ENCODE data around the gene PDS5B. TPM values are rescaled to one million over a fixed set of nuclear protein-coding genes. Genes with fewer than 3 reads are reported as not detected.
A peak's percentile ranks its signal among the peaks of the same experiment; 100 is the strongest.

Gene PDS5B
- total RNA-seq, 1 donor from 2014 or later: 55.9 TPM

GRCh38 chr13:32663660-32664059 lies 77.4 kb downstream of the PDS5B start:
- Histone ChIP-seq H4K20me1 (ENCODE audit: low read depth) (no peaks in the 10 kb centered on the region), H3K27ac (no peak overlapping the region), H3F3A (ENCODE audit: low read depth) (peaks cover under 1% of the 10 kb centered on the region), H3K36me3 (peaks cover 4% of the 10 kb centered on the region), H3K9me3 (ENCODE audit: low read depth) (no peaks in the 10 kb centered on the region), H3K4me3 (no peak overlapping the region), H3K4me1 (no peaks in the 10 kb centered on the region), H3K9ac (no peak overlapping the region), H3K4me2 (no peak overlapping the region), H3K27me3 (no peaks in the 10 kb centered on the region), H3K79me2 (ENCODE audit: low read depth) (peaks cover 4% of the 10 kb centered on the region), H2AFZ (replicated peaks) (no peak overlapping the region)
- no peaks in the 10 kb centered on the region for H3K4me1 Mint-ChIP-seq
- no peak for DNase-seq (ENCODE audit: low spot score)
- H3K36me3 Mint-ChIP-seq: peaks cover 15% of the 10 kb centered on the region
- no peak overlapping the region for H3K4me3 Mint-ChIP-seq
- no peak overlapping the region for H3K27ac Mint-ChIP-seq
- TF ChIP-seq EZH2 (IDR thresholded peaks at IDR 0.05) (no peak), EZH2phosphoT487 (IDR thresholded peaks at IDR 0.05) (no peak), CTCF (IDR thresholded peaks at IDR 0.05) (no peak)
- H3K27me3 Mint-ChIP-seq (ENCODE audit: insufficient read depth, low read depth): no peaks in the 10 kb centered on the region
- H3K9me3 Mint-ChIP-seq: no peaks in the 10 kb centered on the region

DNA sequence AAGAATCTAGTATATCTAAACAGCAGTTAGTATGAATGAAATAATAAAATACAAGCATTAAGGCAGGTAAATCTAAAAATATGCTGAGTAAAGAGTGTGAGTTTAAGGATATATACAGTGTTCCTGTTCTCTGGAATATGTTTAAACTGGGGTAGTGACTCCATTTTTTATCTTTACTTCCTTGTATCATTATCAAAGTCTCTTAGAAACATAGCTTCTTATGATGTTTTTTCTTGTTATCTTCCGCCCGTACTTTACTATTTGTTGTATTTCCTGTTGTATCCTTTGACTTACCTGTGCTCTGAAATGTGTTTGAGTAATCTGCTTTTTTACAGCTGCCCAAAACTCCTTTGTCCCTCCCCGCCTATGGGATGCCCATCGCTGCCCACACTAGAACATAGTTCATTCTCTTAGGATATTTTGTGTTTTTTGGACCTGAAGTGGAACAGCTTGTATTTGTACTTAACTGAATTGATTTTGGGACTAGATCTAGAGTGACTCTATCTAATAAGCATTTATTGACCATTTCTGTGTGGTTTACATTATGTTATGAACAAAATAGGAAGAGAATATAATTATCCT lies 80.8 kb downstream of the PDS5B start:
- no peaks in the 10 kb centered on the region for H3K27me3 ChIP-seq
- H3K9me3 Mint-ChIP-seq: no peaks in the 10 kb centered on the region
- H3K27ac Mint-ChIP-seq: no peak overlapping the region
- no peak overlapping the region for H3K4me2 ChIP-seq
- H3K79me2 ChIP-seq (ENCODE audit: low read depth): no peaks in the 10 kb centered on the region
- H3K9me3 ChIP-seq (ENCODE audit: low read depth): no peaks in the 10 kb centered on the region
- H3K4me3 ChIP-seq: no peak overlapping the region
- no peak overlapping the region for H3K4me3 Mint-ChIP-seq
- no peak for DNase-seq (ENCODE audit: low spot score)
- H3K27me3 Mint-ChIP-seq (ENCODE audit: insufficient read depth, low read depth): no peaks in the 10 kb centered on the region
- H3K36me3 Mint-ChIP-seq: peaks cover 9% of the 10 kb centered on the region
- no peaks in the 10 kb centered on the region for H3K4me1 ChIP-seq
- H3K36me3 ChIP-seq: peaks cover 4% of the 10 kb centered on the region
- H4K20me1 ChIP-seq (ENCODE audit: low read depth): no peaks in the 10 kb centered on the region
- no peak overlapping the region for H2AFZ ChIP-seq (replicated peaks)
- peaks cover 4% of the 10 kb centered on the region for H3F3A ChIP-seq (ENCODE audit: low read depth)
- H3K4me1 Mint-ChIP-seq: no peaks in the 10 kb centered on the region
- no peak overlapping the region for H3K9ac ChIP-seq
- no peak for TF ChIP-seq EZH2 (IDR thresholded peaks at IDR 0.05)
- no peak for TF ChIP-seq CTCF (IDR thresholded peaks at IDR 0.05)
- TF ChIP-seq EZH2phosphoT487 (IDR thresholded peaks at IDR 0.05): no peak
- H3K27ac ChIP-seq: no peak overlapping the region

DNA sequence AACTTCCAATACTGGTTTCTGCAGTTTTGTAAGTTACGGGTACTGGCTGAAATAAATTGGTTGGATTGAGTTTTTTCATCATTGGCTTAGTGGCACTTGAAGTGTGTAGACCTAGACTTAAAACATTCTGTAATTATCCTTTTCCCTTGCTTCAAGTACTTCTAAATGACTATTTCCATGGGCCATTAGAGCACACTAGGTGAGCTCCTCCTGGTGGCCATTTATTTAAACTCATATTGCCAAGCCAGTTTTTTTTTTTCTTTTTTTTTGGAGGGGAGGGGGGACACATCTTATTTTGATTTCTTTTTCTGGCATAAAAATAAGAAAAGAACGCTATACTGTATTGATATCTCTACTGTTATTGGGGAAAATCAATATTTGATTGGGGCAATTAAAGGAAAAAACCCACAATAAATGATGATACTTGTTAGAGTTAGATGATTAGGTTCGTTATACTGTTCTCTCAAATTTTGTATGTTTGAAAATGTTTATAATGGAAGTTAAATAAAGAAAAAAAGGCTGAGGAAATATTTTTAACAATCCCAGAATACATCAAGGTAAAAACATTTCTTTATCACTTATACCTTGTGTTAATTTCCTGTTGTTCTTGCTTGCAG lies 82.9 kb downstream of the PDS5B start:
- Histone ChIP-seq H3K4me2 (no peak overlapping the region), H3K9ac (no peak overlapping the region), H3K27me3 (no peaks in the 10 kb centered on the region), H3K4me1 (no peaks in the 10 kb centered on the region), H4K20me1 (ENCODE audit: low read depth) (no peaks in the 10 kb centered on the region), H2AFZ (replicated peaks) (no peak overlapping the region), H3K9me3 (ENCODE audit: low read depth) (no peaks in the 10 kb centered on the region), H3K4me3 (no peak overlapping the region), H3F3A (ENCODE audit: low read depth) (peaks cover 4% of the 10 kb centered on the region), H3K79me2 (ENCODE audit: low read depth) (no peaks in the 10 kb centered on the region), H3K27ac (no peak overlapping the region), H3K36me3 (peaks cover 3% of the 10 kb centered on the region)
- peak; percentile 92 for TF ChIP-seq CTCF (IDR thresholded peaks at IDR 0.05)
- no peak for TF ChIP-seq EZH2phosphoT487 (IDR thresholded peaks at IDR 0.05)
- TF ChIP-seq EZH2 (IDR thresholded peaks at IDR 0.05): no peak
- no peaks in the 10 kb centered on the region for H3K4me1 Mint-ChIP-seq
- peak; percentile 76 for DNase-seq (ENCODE audit: low spot score)
- H3K4me3 Mint-ChIP-seq: no peak overlapping the region
- no peaks in the 10 kb centered on the region for H3K9me3 Mint-ChIP-seq
- H3K27me3 Mint-ChIP-seq (ENCODE audit: insufficient read depth, low read depth): no peaks in the 10 kb centered on the region
- H3K36me3 Mint-ChIP-seq: peaks cover 19% of the 10 kb centered on the region
- no peak overlapping the region for H3K27ac Mint-ChIP-seq
